ENCODE results near the gene MAP1B. TPM values are rescaled to one million over a fixed set of nuclear protein-coding genes. Genes with fewer than 3 reads are reported as not detected.

MAP1B gene
- total and polyA plus RNA-seq, 8 donors = 2.1 to 985 (median 24.7) TPM

DNA sequence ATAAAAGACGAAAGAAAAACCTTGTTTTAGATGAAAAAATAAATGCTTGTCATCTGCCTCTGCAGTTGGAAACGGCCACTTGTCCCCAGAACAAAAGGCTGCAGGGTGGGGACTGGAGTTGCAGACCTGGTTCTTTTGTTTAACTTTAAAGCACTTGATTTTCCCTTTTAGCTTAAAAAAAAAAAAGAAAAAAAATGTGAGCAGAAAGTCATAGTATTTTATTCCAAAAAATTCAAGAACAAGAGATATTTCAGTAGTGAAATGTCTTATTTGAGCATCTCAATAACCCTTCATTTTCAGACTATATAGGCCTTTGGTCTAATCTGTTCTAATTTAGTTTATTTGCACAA, 1.8 kb downstream of the MAP1B start:
- no peak for DNase-seq
- Histone ChIP-seq H3K4me3 (peak overlapping the region; percentile 64 to 82 (median 69)), H3K9me3 (peaks cover 0 to 3% (median 0%) of the 10 kb centered on the region in 4 donors), H3K27me3 (peaks cover 3 to 42% (median 25%) of the 10 kb centered on the region in 3 donors), H3K27ac (peak overlapping the region in 4 of 5 donors; percentile 79 to 88 (median 82)), H3K4me1 (peaks cover 0 to 60% (median 35%) of the 10 kb centered on the region in 4 donors), H3K36me3 (no peaks in the 10 kb centered on the region)
- WGBS, 5 donors = 0 to 3% (median 1%) methylated on average over 2 of the region's 2 CpGs
- intact Hi-C loops (cut with DNase I; ENCODE audit: low total_unique reads) = no loop called here
- no peak for TF ChIP-seq POLR2AphosphoS5 (IDR thresholded peaks at IDR 0.05)
- TF ChIP-seq EP300 (IDR thresholded peaks at IDR 0.05) = no peak
- TF ChIP-seq, protein P1, sequence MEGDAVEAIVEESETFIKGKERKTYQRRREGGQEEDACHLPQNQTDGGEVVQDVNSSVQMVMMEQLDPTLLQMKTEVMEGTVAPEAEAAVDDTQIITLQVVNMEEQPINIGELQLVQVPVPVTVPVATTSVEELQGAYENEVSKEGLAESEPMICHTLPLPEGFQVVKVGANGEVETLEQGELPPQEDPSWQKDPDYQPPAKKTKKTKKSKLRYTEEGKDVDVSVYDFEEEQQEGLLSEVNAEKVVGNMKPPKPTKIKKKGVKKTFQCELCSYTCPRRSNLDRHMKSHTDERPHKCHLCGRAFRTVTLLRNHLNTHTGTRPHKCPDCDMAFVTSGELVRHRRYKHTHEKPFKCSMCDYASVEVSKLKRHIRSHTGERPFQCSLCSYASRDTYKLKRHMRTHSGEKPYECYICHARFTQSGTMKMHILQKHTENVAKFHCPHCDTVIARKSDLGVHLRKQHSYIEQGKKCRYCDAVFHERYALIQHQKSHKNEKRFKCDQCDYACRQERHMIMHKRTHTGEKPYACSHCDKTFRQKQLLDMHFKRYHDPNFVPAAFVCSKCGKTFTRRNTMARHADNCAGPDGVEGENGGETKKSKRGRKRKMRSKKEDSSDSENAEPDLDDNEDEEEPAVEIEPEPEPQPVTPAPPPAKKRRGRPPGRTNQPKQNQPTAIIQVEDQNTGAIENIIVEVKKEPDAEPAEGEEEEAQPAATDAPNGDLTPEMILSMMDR (IDR thresholded peaks at IDR 0.05) = no peak

DNA sequence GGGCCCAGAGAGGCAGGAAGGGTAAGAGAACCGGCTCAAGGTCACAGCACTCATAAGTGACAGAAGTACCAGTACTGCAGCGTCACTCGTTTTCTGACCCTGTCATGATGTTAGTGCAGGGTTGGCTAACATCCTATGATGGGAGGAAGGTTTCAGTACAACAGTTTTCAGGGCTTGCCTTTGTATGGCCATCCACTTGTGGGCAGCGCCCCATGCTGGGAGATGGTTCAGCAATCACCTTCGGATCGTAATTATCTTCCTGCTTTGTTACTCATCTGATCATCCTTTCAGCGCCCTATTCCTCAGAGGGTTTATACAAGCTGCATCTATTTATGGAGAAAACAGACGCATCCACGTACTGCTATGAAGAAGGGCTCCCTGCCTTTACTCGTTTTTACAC, 2.4 kb downstream of the MAP1B start:
- H3K27me3 ChIP-seq = peaks cover 3 to 42% (median 25%) of the 10 kb centered on the region in 3 donors
- H3K27ac ChIP-seq = peak overlapping the region in 4 of 5 donors; percentile 79 to 88 (median 82)
- peak in 1 of 2 donors; percentile 43 for DNase-seq
- peaks cover 0 to 66% (median 35%) of the 10 kb centered on the region in 4 donors for H3K4me1 ChIP-seq
- intact Hi-C loops (cut with DNase I; ENCODE audit: low total_unique reads) = no loop called here
- no peaks in the 10 kb centered on the region for H3K9me3 ChIP-seq
- 69 to 82% (median 78%) methylated on average over 10 of the region's 10 CpGs for WGBS, 5 donors
- TF ChIP-seq EP300 (IDR thresholded peaks at IDR 0.05) (no peak), POLR2AphosphoS5 (IDR thresholded peaks at IDR 0.05) (peak in 1 of 3 donors; percentile 10)
- no peaks in the 10 kb centered on the region for H3K36me3 ChIP-seq
- peak overlapping the region; percentile 64 to 82 (median 69) for H3K4me3 ChIP-seq

- H3K9me3 ChIP-seq = no peaks in the 10 kb centered on the region
- peaks cover 0 to 67% (median 35%) of the 10 kb centered on the region in 4 donors for H3K4me1 ChIP-seq
- intact Hi-C loops (cut with DNase I; ENCODE audit: low total_unique reads) = no loop called here
- peaks cover 3 to 42% (median 25%) of the 10 kb centered on the region in 3 donors for H3K27me3 ChIP-seq
- WGBS, 5 donors = 69 to 89% (median 82%) methylated on average over 9 of the region's 9 CpGs
- peaks cover 0 to 3% (median under 1%) of the 10 kb centered on the region in 4 donors for H3K36me3 ChIP-seq
- DNase-seq = peak in 1 of 2 donors; percentile 31
- TF ChIP-seq EP300 (IDR thresholded peaks at IDR 0.05) = no peak
- no peak for TF ChIP-seq POLR2A (IDR thresholded peaks at IDR 0.05)
- TF ChIP-seq, protein P1 (IDR thresholded peaks at IDR 0.05) = no peak
- no peak for TF ChIP-seq POLR2AphosphoS5 (IDR thresholded peaks at IDR 0.05)
- H3K4me3 ChIP-seq = peak overlapping the region; percentile 3 to 82 (median 69)
- H3K27ac ChIP-seq = peak overlapping the region in 3 of 5 donors; percentile 34 to 88 (median 79)
These were observed 3.2 kb downstream of the MAP1B start for GRCh38 chr5:72110394-72111013.

- TF ChIP-seq EP300 (IDR thresholded peaks at IDR 0.05) = no peak
- TF ChIP-seq POLR2AphosphoS5 (IDR thresholded peaks at IDR 0.05) = no peak
- no peak for TF ChIP-seq POLR2A (IDR thresholded peaks at IDR 0.05)
- TF ChIP-seq, protein P1 (IDR thresholded peaks at IDR 0.05) = no peak
- Histone ChIP-seq H3K4me1 (peaks cover 0 to 58% (median 26%) of the 10 kb centered on the region in 4 donors), H3K27me3 (peaks cover 3 to 31% (median 15%) of the 10 kb centered on the region in 3 donors), H3K27ac (peak overlapping the region in 1 of 5 donors; percentile 20), H3K4me3 (no peak overlapping the region), H3K9me3 (no peaks in the 10 kb centered on the region), H3K36me3 (peaks cover 0 to 20% (median 11%) of the 10 kb centered on the region in 4 donors)
- whole genome bisulfite sequencing, 5 donors = 58 to 81% (median 70%) methylated on average over 1 of the region's 1 CpG
- intact Hi-C loops (cut with DNase I; ENCODE audit: low total_unique reads) = no loop called here
- no peak for DNase-seq
These were observed 5.1 kb downstream of the MAP1B start for GRCh38 chr5:72112389-72112788.

- WGBS, 5 donors = 69 to 89% (median 76%) methylated on average over 2 of the region's 2 CpGs
- H3K27ac ChIP-seq = no peak overlapping the region
These were observed 7.4 kb downstream of the MAP1B start for GRCh38 chr5:72114629-72115028.

More at GRCh38 chr5:72114629-72115028, 7.4 kb downstream of the MAP1B start:
- H3K9me3 ChIP-seq = no peaks in the 10 kb centered on the region
- DNase-seq = no peak
- H3K4me3 ChIP-seq = no peak overlapping the region
- peaks cover 0 to 39% (median 7%) of the 10 kb centered on the region in 4 donors for H3K4me1 ChIP-seq
- peaks cover 0 to 8% (median 3%) of the 10 kb centered on the region in 3 donors for H3K27me3 ChIP-seq
- intact Hi-C loops (cut with DNase I; ENCODE audit: low total_unique reads) = no loop called here
- peaks cover 0 to 41% (median 19%) of the 10 kb centered on the region in 4 donors for H3K36me3 ChIP-seq
- TF ChIP-seq POLR2A (IDR thresholded peaks at IDR 0.05) = no peak
- no peak for TF ChIP-seq POLR2AphosphoS5 (IDR thresholded peaks at IDR 0.05)
- TF ChIP-seq, protein P1 (IDR thresholded peaks at IDR 0.05) = no peak
